Mesenchymal stem cell (in vitro differentiated cells and primary cell): ENCODE results near the gene CHI3L1.
A peak's percentile ranks its signal among the peaks of the same experiment; 100 is the strongest.

Source experiments
- DNase-seq: peaks from one replicate; pipeline ENCODE4 v3.0.0-alpha.2; 2013
- H2AFZ ChIP-seq: one replicate; pipeline ENCODE4 v1.6.1; 2013; ENCODE audit warnings: low read depth, mild to moderate bottlenecking, control low read depth, inconsistent platforms, low read length, moderate library complexity
- H2AK5ac ChIP-seq: 2 replicates; pipeline ENCODE4 v1.6.1; 2013; ENCODE audit warnings: low read length, moderate library complexity, mild to moderate bottlenecking, inconsistent platforms; ENCODE audit not compliant: severe bottlenecking
- H2BK120ac ChIP-seq: one replicate; pipeline ENCODE4 v1.6.1; 2013; ENCODE audit warnings: low read depth, mild to moderate bottlenecking, inconsistent platforms, low read length, moderate library complexity
- H2BK12ac ChIP-seq, 2 experiments: one replicate each; pipeline ENCODE4 v1.6.1; 2013; ENCODE audit warnings: inconsistent platforms in 2 of 2, low read length in 2 of 2, mild to moderate bottlenecking in 2 of 2, moderate library complexity in 2 of 2, control low read depth in 1 of 2
- H2BK15ac ChIP-seq: one replicate; pipeline ENCODE4 v1.6.1; 2013; ENCODE audit warnings: mild to moderate bottlenecking, low read depth, inconsistent platforms; ENCODE audit not compliant: poor library complexity, severe bottlenecking
- H2BK5ac ChIP-seq: 2 replicates; pipeline ENCODE4 v1.6.1; 2013; ENCODE audit warnings: low read depth, mild to moderate bottlenecking, low read length, control low read depth, inconsistent platforms; ENCODE audit not compliant: poor library complexity, severe bottlenecking
- H3K14ac ChIP-seq, 2 experiments: one replicate each; pipeline ENCODE4 v1.6.1; 2013; ENCODE audit warnings: inconsistent platforms in 2 of 2, low read length in 2 of 2, control low read depth in 1 of 2, mild to moderate bottlenecking in 1 of 2, moderate library complexity in 1 of 2
- H3K18ac ChIP-seq, 2 experiments: one replicate each; pipeline ENCODE4 v1.6.1; 2013; ENCODE audit warnings: inconsistent platforms in 2 of 2, low read length in 2 of 2, control low read depth in 1 of 2, low read depth in 1 of 2, mild to moderate bottlenecking in 1 of 2
- H3K23ac ChIP-seq, 2 experiments: one replicate each; pipeline ENCODE4 v1.6.1; 2013; ENCODE audit warnings: inconsistent platforms in 2 of 2, low read length in 2 of 2, mild to moderate bottlenecking in 2 of 2, moderate library complexity in 2 of 2, control low read depth in 1 of 2
- H3K27ac ChIP-seq: 2 replicates; pipeline ENCODE4 v1.5.1; 2013; ENCODE audit warnings: mild to moderate bottlenecking, moderate library complexity, low read length, control low read depth, inconsistent platforms; ENCODE audit not compliant: poor library complexity, severe bottlenecking
- H3K27me3 ChIP-seq, 2 experiments: 2 replicates each; pipeline versions ENCODE4 v1.6.1 to v1.7.0; 2013; ENCODE audit warnings: low read length in 2 of 2, mild to moderate bottlenecking in 2 of 2, moderate library complexity in 2 of 2, control low read depth in 1 of 2, inconsistent platforms in 1 of 2; ENCODE audit not compliant: control insufficient read depth in 1 of 2, insufficient read depth in 1 of 2
- H3K36me3 ChIP-seq, 2 experiments: 2 replicates each; pipeline versions ENCODE4 v1.6.1 to v1.7.0; 2013; ENCODE audit warnings: low read length in 2 of 2, control low read depth in 1 of 2, inconsistent platforms in 1 of 2, low read depth in 1 of 2, mild to moderate bottlenecking in 1 of 2; ENCODE audit not compliant: insufficient read depth in 2 of 2, control insufficient read depth in 1 of 2
- H3K4ac ChIP-seq, 2 experiments: one replicate each; pipeline ENCODE4 v1.6.1; 2013; ENCODE audit warnings: inconsistent platforms in 2 of 2, low read length in 2 of 2, mild to moderate bottlenecking in 2 of 2, moderate library complexity in 2 of 2, control low read depth in 1 of 2, low read depth in 1 of 2
- H3K4me1 ChIP-seq: 2 replicates; pipeline ENCODE4 v1.6.1; 2013; ENCODE audit warnings: low read depth, low read length, control low read depth; ENCODE audit not compliant: control insufficient read depth, insufficient read depth
- H3K4me2 ChIP-seq: 2 replicates; pipeline ENCODE4 v1.6.1; 2013; ENCODE audit warnings: low read length, mild to moderate bottlenecking, inconsistent platforms; ENCODE audit not compliant: poor library complexity, severe bottlenecking
- H3K4me3 ChIP-seq, 2 experiments: 2 replicates each; pipeline versions ENCODE4 v1.5.1 to v1.7.0; 2013; ENCODE audit warnings: low read length in 2 of 2, mild to moderate bottlenecking in 2 of 2, control low read depth in 1 of 2, low read depth in 1 of 2; ENCODE audit not compliant: insufficient read depth in 1 of 2
- H3K79me1 ChIP-seq: replicated peaks from 2 replicates; pipeline ENCODE4 v1.6.1; 2013; ENCODE audit warnings: mild to moderate bottlenecking, control low read depth, low read length, inconsistent platforms; ENCODE audit not compliant: poor library complexity, severe bottlenecking
- H3K9ac ChIP-seq: 2 replicates; pipeline ENCODE4 v1.7.0; 2013; ENCODE audit warnings: mild to moderate bottlenecking, low read length, moderate library complexity
- H3K9me3 ChIP-seq: 2 replicates; pipeline ENCODE4 v1.7.0; 2013; ENCODE audit warnings: mild to moderate bottlenecking, low read length; ENCODE audit not compliant: control insufficient read depth
- H4K8ac ChIP-seq: one replicate; pipeline ENCODE4 v1.6.1; 2013; ENCODE audit warnings: inconsistent platforms, mild to moderate bottlenecking, low read length, moderate library complexity
- H4K91ac ChIP-seq: one replicate; pipeline ENCODE4 v1.6.1; 2013; ENCODE audit warnings: mild to moderate bottlenecking, low read length, inconsistent platforms
- WGBS: methylation state at CpG from one replicate; pipeline ENCODE4 v1.1.7; 2013; ENCODE audit warnings: mixed read lengths; 5-methylcytosine and 5-hydroxymethylcytosine counted together

CHI3L1 gene

DNA sequence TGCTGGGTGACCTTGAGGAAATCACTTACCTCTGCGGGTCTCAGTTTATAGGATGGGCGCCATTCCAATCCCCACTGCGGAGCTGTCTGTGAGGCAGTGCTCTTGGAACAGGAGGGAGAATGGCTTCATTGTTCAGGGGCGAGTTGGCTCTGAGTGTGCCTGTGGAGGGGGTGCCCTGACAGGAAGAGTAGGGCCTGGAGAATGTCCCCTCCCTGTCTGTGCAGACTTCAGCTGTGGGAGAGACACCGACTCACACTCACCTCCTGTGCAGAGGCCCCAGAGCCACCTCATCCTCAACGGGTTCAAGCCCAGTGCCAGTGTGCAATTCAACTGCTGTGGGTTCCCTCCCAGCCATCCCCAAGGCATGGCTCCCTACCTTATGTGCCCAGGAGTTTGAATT, 41.8 kb downstream of the CHI3L1 start:
- Histone ChIP-seq H3K9ac (no peak overlapping the region), H2AFZ (no peak overlapping the region), H3K27ac (peak overlapping the region; percentile 1), H2BK120ac (no peak overlapping the region), H3K79me1 (peaks cover 37% of the 10 kb centered on the region), H4K8ac (no peak overlapping the region), H2BK15ac (no peak overlapping the region), H3K36me3 (peaks cover 16 to 45% of the 10 kb centered on the region in 2 experiments), H2AK5ac (peak overlapping the region; percentile 18), H3K4me3 (no peak overlapping the region), H2BK5ac (no peak overlapping the region), H3K14ac (no peak overlapping the region), H3K4me2 (no peak overlapping the region), H2BK12ac (no peak overlapping the region), H4K91ac (peak overlapping the region; percentile 6), H3K23ac (no peak overlapping the region), H3K18ac (no peak overlapping the region), H3K27me3 (no peaks in the 10 kb centered on the region), H3K9me3 (no peaks in the 10 kb centered on the region), H3K4ac (no peak overlapping the region), H3K4me1 (peaks cover 49% of the 10 kb centered on the region)
- 54% methylated on average over 6 of the region's 6 CpGs for WGBS
- DNase-seq = no peak

DNA sequence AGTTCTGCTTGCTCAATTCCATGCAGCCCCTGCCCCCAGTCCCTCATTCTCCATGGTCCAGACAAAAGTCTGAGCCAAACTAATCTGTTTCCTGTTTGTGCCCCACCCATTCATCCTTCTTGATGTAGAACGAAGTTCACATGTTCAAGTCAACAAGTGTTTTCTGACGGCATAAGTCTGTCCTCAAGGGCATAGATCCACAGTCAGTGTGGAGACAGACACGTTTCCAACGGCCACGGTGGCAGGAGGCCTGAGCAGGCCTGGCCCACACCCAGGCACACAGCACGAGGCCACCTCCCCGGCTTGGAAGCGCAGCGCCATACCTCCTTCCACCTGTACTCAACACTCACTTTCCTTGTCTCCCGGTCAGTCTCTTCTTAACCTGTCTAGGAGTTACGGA, 42.9 kb downstream of the CHI3L1 start:
- Histone ChIP-seq H3K4me2 (no peak overlapping the region), H3K36me3 (peaks cover 16 to 45% of the 10 kb centered on the region in 2 experiments), H3K4me3 (no peak overlapping the region), H3K23ac (no peak overlapping the region), H3K18ac (no peak overlapping the region), H2BK15ac (no peak overlapping the region), H2AK5ac (peak overlapping the region; percentile 0), H3K79me1 (peaks cover 41% of the 10 kb centered on the region), H4K8ac (no peak overlapping the region), H3K9ac (no peak overlapping the region), H2BK120ac (no peak overlapping the region), H3K4ac (no peak overlapping the region), H3K14ac (no peak overlapping the region), H2BK5ac (no peak overlapping the region), H3K27me3 (no peaks in the 10 kb centered on the region), H3K9me3 (no peaks in the 10 kb centered on the region), H3K27ac (no peak overlapping the region), H2AFZ (no peak overlapping the region), H3K4me1 (peaks cover 45% of the 10 kb centered on the region), H2BK12ac (peak overlapping the region in 1 of 2 experiments; percentile 8), H4K91ac (no peak overlapping the region)
- WGBS = 87% methylated on average over 11 of the region's 11 CpGs
- no peak for DNase-seq

DNA sequence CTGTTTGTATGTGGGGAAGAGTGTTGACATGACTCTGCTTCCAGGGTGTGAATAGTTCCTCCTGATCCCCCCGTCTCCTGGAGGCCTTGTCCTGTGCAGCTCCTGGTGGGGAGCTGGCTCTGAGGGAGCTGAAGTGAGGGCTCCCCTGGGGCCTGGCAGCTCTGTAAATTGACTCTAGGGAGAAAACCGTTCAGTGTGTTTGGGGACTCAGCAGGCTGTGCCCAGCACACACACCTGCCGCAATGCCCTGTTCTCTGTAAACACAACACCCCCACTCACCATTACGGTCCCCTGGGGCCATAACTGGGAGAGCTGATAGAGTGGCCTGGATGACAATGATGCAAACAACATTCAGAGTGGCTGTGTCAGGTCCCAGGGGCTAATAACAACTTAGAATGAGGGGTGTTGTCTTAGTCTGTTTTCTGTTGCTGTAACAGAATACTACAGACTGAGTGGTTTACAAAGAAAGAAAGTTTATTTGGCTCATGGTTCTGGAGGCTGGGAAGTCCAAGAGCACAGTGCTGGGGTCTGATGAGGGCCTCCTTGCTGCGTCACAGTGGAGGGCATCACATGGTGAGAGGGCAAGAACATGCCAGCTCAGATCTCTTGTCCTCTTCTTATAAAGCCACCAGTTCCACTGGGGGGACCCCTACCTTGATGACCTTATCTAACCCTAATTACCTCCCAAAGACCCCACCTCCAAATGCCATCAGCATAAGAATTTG, 43.7 kb downstream of the CHI3L1 start:
- Histone ChIP-seq H3K4me3 (no peak overlapping the region), H2BK15ac (no peak overlapping the region), H3K9me3 (no peaks in the 10 kb centered on the region), H3K18ac (no peak overlapping the region), H2BK120ac (no peak overlapping the region), H3K23ac (no peak overlapping the region), H3K27ac (no peak overlapping the region), H3K9ac (no peak overlapping the region), H3K4me1 (peaks cover 42% of the 10 kb centered on the region), H4K91ac (no peak overlapping the region), H3K4me2 (no peak overlapping the region), H3K36me3 (peaks cover 18 to 43% of the 10 kb centered on the region in 2 experiments), H2BK5ac (no peak overlapping the region), H2AFZ (no peak overlapping the region), H3K79me1 (peaks cover 42% of the 10 kb centered on the region), H2BK12ac (peak overlapping the region in 1 of 2 experiments; percentile 15), H3K14ac (no peak overlapping the region), H2AK5ac (no peak overlapping the region), H4K8ac (no peak overlapping the region), H3K27me3 (peaks cover 0 to 3% of the 10 kb centered on the region in 2 experiments), H3K4ac (no peak overlapping the region)
- DNase-seq = no peak
- WGBS = 85% methylated on average over 3 of the region's 5 CpGs

- WGBS = 97% methylated on average over 6 of the region's 6 CpGs
- no peak overlapping the region for H3K27ac ChIP-seq
- H2BK5ac ChIP-seq = no peak overlapping the region
- no peak overlapping the region for H4K91ac ChIP-seq
- H4K8ac ChIP-seq = no peak overlapping the region
- H3K4ac ChIP-seq = no peak overlapping the region
- H3K4me2 ChIP-seq = no peak overlapping the region
- peaks cover 41% of the 10 kb centered on the region for H3K4me1 ChIP-seq
- H3K9me3 ChIP-seq = no peaks in the 10 kb centered on the region
- no peak overlapping the region for H2BK15ac ChIP-seq
- no peak overlapping the region for H3K23ac ChIP-seq
- H3K18ac ChIP-seq = no peak overlapping the region
- no peak overlapping the region for H2BK120ac ChIP-seq
- DNase-seq = no peak
- H3K36me3 ChIP-seq = peaks cover 20 to 43% of the 10 kb centered on the region in 2 experiments
- H2AK5ac ChIP-seq = peak overlapping the region; percentile 66
- H3K14ac ChIP-seq = no peak overlapping the region
- no peak overlapping the region for H3K9ac ChIP-seq
- H3K79me1 ChIP-seq = peaks cover 44% of the 10 kb centered on the region
- no peak overlapping the region for H3K4me3 ChIP-seq
- no peak overlapping the region for H2BK12ac ChIP-seq
- H2AFZ ChIP-seq = no peak overlapping the region
- peaks cover 0 to 3% of the 10 kb centered on the region in 2 experiments for H3K27me3 ChIP-seq
Observed at GRCh38 chr1:203142124-203142523, 44.4 kb downstream of the CHI3L1 start.
